Measurements from ENCODE around the gene KCNK5.

KCNK5 gene

GRCh38 chr6:39227476-39227875 lies 1.8 kb downstream of the KCNK5 start:
- Histone ChIP-seq H3K79me2 (no peaks in the 10 kb centered on the region), H3K36me3 (ENCODE audit: control insufficient read depth, insufficient read depth, low read length) (no peaks in the 10 kb centered on the region), H3K4me1 (no peaks in the 10 kb centered on the region), H3K4me2 (ENCODE audit: low read length) (no peak overlapping the region), H2AFZ (no peak overlapping the region), H3K27me3 (ENCODE audit: control insufficient read depth, insufficient read depth, low read length) (no peaks in the 10 kb centered on the region), H3K4me3 (ENCODE audit: low read depth, low read length) (no peak overlapping the region), H3K9ac (no peak overlapping the region), H3K27ac (no peak overlapping the region), H3K9me3 (ENCODE audit: control insufficient read depth, low read length) (no peaks in the 10 kb centered on the region)
- TF ChIP-seq CTCF (IDR thresholded peaks at IDR 0.05): no peak

GRCh38 chr6:39226639-39227329 lies 2.5 kb downstream of the KCNK5 start:
- TF ChIP-seq CTCF (IDR thresholded peaks at IDR 0.05): no peak
- Histone ChIP-seq H3K4me1 (no peaks in the 10 kb centered on the region), H3K27me3 (ENCODE audit: control insufficient read depth, insufficient read depth, low read length) (no peaks in the 10 kb centered on the region), H3K9me3 (ENCODE audit: control insufficient read depth, low read length) (no peaks in the 10 kb centered on the region), H3K4me2 (ENCODE audit: low read length) (no peak overlapping the region), H3K9ac (no peak overlapping the region), H3K4me3 (ENCODE audit: low read depth, low read length) (no peak overlapping the region), H3K79me2 (no peaks in the 10 kb centered on the region), H3K27ac (no peak overlapping the region), H3K36me3 (ENCODE audit: control insufficient read depth, insufficient read depth, low read length) (no peaks in the 10 kb centered on the region), H2AFZ (no peak overlapping the region)

- no peak for TF ChIP-seq CTCF (IDR thresholded peaks at IDR 0.05)
- H3K4me2 ChIP-seq (ENCODE audit: low read length): no peak overlapping the region
- no peaks in the 10 kb centered on the region for H3K27me3 ChIP-seq (ENCODE audit: control insufficient read depth, insufficient read depth, low read length)
- H3K9me3 ChIP-seq (ENCODE audit: control insufficient read depth, low read length): no peaks in the 10 kb centered on the region
- H3K4me1 ChIP-seq: no peaks in the 10 kb centered on the region
- H2AFZ ChIP-seq: no peak overlapping the region
- H3K4me3 ChIP-seq (ENCODE audit: low read depth, low read length): no peak overlapping the region
- no peak overlapping the region for H3K27ac ChIP-seq
- no peak overlapping the region for H3K9ac ChIP-seq
- H3K79me2 ChIP-seq: no peaks in the 10 kb centered on the region
- H3K36me3 ChIP-seq (ENCODE audit: control insufficient read depth, insufficient read depth, low read length): no peaks in the 10 kb centered on the region
Observed at GRCh38 chr6:39225946-39226437, 3.3 kb downstream of the KCNK5 start.

- H3K27me3 ChIP-seq (ENCODE audit: control insufficient read depth, insufficient read depth, low read length): no peaks in the 10 kb centered on the region
- H3K4me1 ChIP-seq: no peaks in the 10 kb centered on the region
- H3K4me2 ChIP-seq (ENCODE audit: low read length): no peak overlapping the region
- no peaks in the 10 kb centered on the region for H3K36me3 ChIP-seq (ENCODE audit: control insufficient read depth, insufficient read depth, low read length)
- H3K9me3 ChIP-seq (ENCODE audit: control insufficient read depth, low read length): no peaks in the 10 kb centered on the region
- no peak overlapping the region for H3K27ac ChIP-seq
- no peak overlapping the region for H3K4me3 ChIP-seq (ENCODE audit: low read depth, low read length)
- TF ChIP-seq CTCF (IDR thresholded peaks at IDR 0.05): no peak
- no peak overlapping the region for H3K9ac ChIP-seq
- H2AFZ ChIP-seq: no peak overlapping the region
- no peaks in the 10 kb centered on the region for H3K79me2 ChIP-seq
Observed at GRCh38 chr6:39225543-39225942, 3.7 kb downstream of the KCNK5 start.

Measured in parathyroid adenoma (tissue), 2 donors.